A673 (cell line): ENCODE data around the gene PSMD3. TPM values are rescaled to one million over a fixed set of nuclear protein-coding genes. Genes with fewer than 3 reads are reported as not detected.

ENCODE experiments used
- BruUV-seq: library from RNA; stranded (reverse); fragments of 400-500 nt; replicated peaks from 2 replicates; lab custom pipeline; 2021; lab: Mats Ljungman, UMichigan
- CTCF ChIA-PET: fragments of 300-600 bp; sonication (Branson Sonifier 250); formaldehyde crosslinking; loops from one replicate; lab custom pipeline; 2022; ENCODE audit warnings: antibody characterized with exemption; lab: Charles Lee
- POLR2A ChIA-PET: fragments of 300-600 bp; sonication (Branson Sonifier 250); formaldehyde crosslinking; loops from one replicate; lab custom pipeline; 2022; ENCODE audit warnings: antibody characterized with exemption; ENCODE audit not compliant: low non-redundant PET; lab: Charles Lee
- DNase-seq: peaks from one replicate; pipeline ENCODE4 v3.0.0-alpha.2; 2015; ENCODE audit warnings: low spot score
- H3K27ac ChIP-seq: fragments of 200-600 bp; sonication (generic); 2 replicates; pipeline ENCODE4 v1.5.1; 2016; ENCODE audit warnings: mixed run types, low read depth, mild to moderate bottlenecking, mixed read lengths, antibody characterized with exemption, low read length; ENCODE audit not compliant: poor library complexity, severe bottlenecking
- H3K27me3 ChIP-seq: fragments of 200-600 bp; sonication (generic); replicated peaks from 2 replicates; pipeline ENCODE4 v1.6.1; 2017; ENCODE audit warnings: mixed run types, low read depth, mild to moderate bottlenecking, mixed read lengths, antibody characterized with exemption, low read length; ENCODE audit not compliant: insufficient read depth, poor library complexity
- H3K36me3 ChIP-seq: fragments of 200-600 bp; sonication (generic); 2 replicates; pipeline ENCODE4 v1.6.1; 2016; ENCODE audit warnings: mixed run types, mild to moderate bottlenecking, mixed read lengths, antibody characterized with exemption, low read length; ENCODE audit not compliant: insufficient read depth, poor library complexity, severe bottlenecking
- H3K4me1 ChIP-seq: fragments of 200-600 bp; sonication (generic); 2 replicates; pipeline ENCODE4 v1.6.1; 2017; ENCODE audit warnings: mixed run types, mild to moderate bottlenecking, mixed read lengths, antibody characterized with exemption, low read length; ENCODE audit not compliant: insufficient read depth, poor library complexity, severe bottlenecking
- H3K4me3 ChIP-seq: fragments of 200-600 bp; sonication (generic); 2 replicates; pipeline ENCODE4 v1.5.1; 2016; ENCODE audit warnings: low read depth, mixed run types, mild to moderate bottlenecking, mixed read lengths, low read length; ENCODE audit not compliant: poor library complexity, severe bottlenecking
- H3K9me3 ChIP-seq: fragments of 200-600 bp; sonication (generic); 2 replicates; pipeline ENCODE4 v1.6.1; 2016; ENCODE audit warnings: mixed run types, low read depth, mild to moderate bottlenecking, mixed read lengths, antibody characterized with exemption, low read length; ENCODE audit not compliant: poor library complexity, severe bottlenecking
- EZH2 ChIP-seq: fragments of 200-600 bp; sonication (generic); IDR thresholded peaks from 2 replicates; pipeline ENCODE4 v1.6.1; 2017; ENCODE audit warnings: borderline replicate concordance, low read depth, mild to moderate bottlenecking, mixed read lengths, antibody characterized with exemption, low read length; ENCODE audit not compliant: poor library complexity, severe bottlenecking
- intact Hi-C: fragments of 100-400 bp; cut with micrococcal nuclease; formaldehyde crosslinking; loops from one replicate; pipeline ENCODE4 v1.10.0; 2022; ENCODE audit not compliant: unreplicated experiment
- total RNA-seq: library from RNA; stranded (reverse); gene quantifications from 2 replicates; pipeline ENCODE4 v1.2.3, GENCODE V29; 2021
- TF ChIP-seq, protein P1 (sequence below): fragments of 300-800, 200-600 bp; sonication (generic); conservative IDR thresholded peaks from 2 replicates; pipeline ENCODE4 v1.5.1; 2017; ENCODE audit warnings: low read depth, mild to moderate bottlenecking, antibody characterized with exemption, low read length, moderate library complexity, mixed read lengths

The PSMD3 gene
- total RNA-seq, 1 experiment from 2014 or later = 161 TPM

DNA sequence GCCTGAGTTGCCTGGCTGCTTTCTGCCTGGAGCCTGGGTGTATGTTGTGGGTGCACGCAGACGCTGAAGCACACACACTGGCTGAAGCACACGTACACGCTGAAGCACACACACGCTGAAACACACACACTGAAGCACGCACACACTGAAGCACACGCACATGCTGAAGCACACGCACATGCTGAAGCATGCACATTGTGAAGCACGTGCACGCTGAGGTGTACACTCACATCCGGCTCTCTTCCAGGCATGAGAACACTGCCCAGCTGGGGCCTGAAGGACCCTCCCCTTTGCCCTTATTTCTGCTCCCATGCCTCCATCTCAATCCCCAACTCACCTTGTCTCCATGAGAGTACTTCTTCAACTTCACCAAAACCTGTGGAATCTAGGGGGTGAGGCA is 51.1 kb downstream of the PSMD3 start:
- H3K36me3 ChIP-seq = no peaks in the 10 kb centered on the region
- no peak for TF ChIP-seq EZH2
- TF ChIP-seq, protein P1, sequence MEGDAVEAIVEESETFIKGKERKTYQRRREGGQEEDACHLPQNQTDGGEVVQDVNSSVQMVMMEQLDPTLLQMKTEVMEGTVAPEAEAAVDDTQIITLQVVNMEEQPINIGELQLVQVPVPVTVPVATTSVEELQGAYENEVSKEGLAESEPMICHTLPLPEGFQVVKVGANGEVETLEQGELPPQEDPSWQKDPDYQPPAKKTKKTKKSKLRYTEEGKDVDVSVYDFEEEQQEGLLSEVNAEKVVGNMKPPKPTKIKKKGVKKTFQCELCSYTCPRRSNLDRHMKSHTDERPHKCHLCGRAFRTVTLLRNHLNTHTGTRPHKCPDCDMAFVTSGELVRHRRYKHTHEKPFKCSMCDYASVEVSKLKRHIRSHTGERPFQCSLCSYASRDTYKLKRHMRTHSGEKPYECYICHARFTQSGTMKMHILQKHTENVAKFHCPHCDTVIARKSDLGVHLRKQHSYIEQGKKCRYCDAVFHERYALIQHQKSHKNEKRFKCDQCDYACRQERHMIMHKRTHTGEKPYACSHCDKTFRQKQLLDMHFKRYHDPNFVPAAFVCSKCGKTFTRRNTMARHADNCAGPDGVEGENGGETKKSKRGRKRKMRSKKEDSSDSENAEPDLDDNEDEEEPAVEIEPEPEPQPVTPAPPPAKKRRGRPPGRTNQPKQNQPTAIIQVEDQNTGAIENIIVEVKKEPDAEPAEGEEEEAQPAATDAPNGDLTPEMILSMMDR = no peak
- no TSS peak for BruUV-seq
- no peaks in the 10 kb centered on the region for H3K9me3 ChIP-seq
- no peak overlapping the region for H3K4me3 ChIP-seq
- intact Hi-C loops = loop anchor here (10.0 kb wide), 1 partner anchor 53 kb away; no protein-coding TSS in a partner anchor
- CTCF ChIA-PET = no interaction called here
- no peaks in the 10 kb centered on the region for H3K27me3 ChIP-seq
- no peak for DNase-seq
- H3K4me1 ChIP-seq = no peaks in the 10 kb centered on the region
- no peak overlapping the region for H3K27ac ChIP-seq
- POLR2A ChIA-PET = no interaction called here

DNA sequence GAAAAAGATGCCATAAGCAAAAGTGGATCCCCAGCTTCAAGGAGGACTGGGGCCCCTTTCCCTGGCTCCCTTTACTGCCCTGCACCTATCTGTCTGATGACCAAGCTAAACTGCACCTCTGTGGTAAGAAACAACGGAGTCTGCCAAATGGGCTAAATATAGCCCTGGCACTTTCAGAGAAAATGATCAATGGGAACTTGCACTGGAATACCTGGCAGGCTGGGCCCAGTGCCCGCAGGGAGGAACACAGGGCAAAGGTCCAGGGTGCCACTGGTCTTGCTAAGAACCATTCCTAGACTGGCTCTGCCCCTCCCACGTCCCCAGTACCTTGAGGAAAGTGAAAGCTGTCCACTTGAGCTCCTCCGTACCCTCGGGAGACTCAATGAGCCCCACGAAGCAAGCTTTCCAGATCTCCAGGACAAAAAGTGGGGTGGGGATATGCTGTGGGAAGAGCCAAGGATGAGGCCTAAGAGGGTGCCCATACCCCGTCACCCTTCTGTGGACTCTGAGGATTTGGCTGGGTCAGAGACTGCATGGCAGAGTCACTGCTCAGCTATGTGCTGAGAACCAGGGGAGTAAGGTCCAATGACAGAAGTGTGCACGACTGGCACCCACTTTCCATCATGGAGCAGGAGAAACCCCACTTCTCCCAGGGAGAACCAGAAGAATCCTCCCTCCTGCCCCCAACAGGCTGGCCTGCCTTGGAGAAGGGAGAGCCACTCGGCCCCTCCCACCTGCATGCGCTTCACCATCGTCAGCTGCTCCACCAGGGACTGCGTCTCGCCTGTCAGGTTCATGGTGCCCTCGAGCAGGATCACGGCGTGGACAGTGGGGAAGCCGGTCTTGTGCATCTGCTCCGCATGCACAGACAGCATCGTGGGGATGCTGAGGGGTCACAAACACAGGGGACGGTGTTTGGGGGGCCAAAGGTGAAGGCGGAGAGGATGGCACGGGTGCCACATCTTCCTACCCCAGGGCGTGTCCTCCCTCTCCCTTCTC is 52.0 kb downstream of the PSMD3 start:
- no peak for DNase-seq
- H3K27ac ChIP-seq = no peak overlapping the region
- H3K4me1 ChIP-seq = no peaks in the 10 kb centered on the region
- no peak overlapping the region for H3K4me3 ChIP-seq
- H3K27me3 ChIP-seq = no peaks in the 10 kb centered on the region
- ChIA-PET POLR2A (no interaction called here), CTCF (no interaction called here)
- no TSS peak for BruUV-seq
- intact Hi-C loops = loop anchor here (10.0 kb wide), 1 partner anchor 52 kb away; no protein-coding TSS in a partner anchor
- H3K9me3 ChIP-seq = no peaks in the 10 kb centered on the region
- TF ChIP-seq, protein P1 = no peak
- no peak for TF ChIP-seq EZH2
- H3K36me3 ChIP-seq = no peaks in the 10 kb centered on the region

DNA sequence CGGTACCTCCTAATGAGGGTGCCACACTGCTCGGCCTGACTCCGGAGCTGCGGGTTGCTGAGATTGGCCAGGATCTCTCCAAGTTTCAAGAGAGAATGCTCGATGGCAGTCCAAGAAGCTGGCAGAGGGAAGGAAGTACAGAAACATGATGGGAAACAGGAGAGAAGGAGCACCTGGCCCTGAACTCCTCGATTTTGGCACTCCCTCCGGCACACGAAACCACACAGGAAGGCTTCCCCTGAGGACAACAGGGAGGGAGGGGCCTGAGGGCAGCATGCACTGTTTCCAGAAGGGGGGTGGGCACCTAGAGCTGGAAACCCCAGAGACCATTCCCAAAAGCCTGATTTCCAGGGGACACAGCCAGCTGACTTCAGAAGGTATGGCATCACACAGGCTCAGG is 52.7 kb downstream of the PSMD3 start:
- intact Hi-C loops = loop anchor here (10.0 kb wide), 1 partner anchor 51 kb away; no protein-coding TSS in a partner anchor
- no TSS peak for BruUV-seq
- Histone ChIP-seq H3K36me3 (no peaks in the 10 kb centered on the region), H3K4me1 (no peaks in the 10 kb centered on the region), H3K27me3 (no peaks in the 10 kb centered on the region), H3K27ac (no peak overlapping the region), H3K9me3 (no peaks in the 10 kb centered on the region), H3K4me3 (no peak overlapping the region)
- ChIA-PET CTCF (no interaction called here), POLR2A (no interaction called here)
- TF ChIP-seq, protein P1 = no peak
- no peak for TF ChIP-seq EZH2
- no peak for DNase-seq
